CD4-positive, alpha-beta T cell (primary cell): ENCODE measurements around the gene COPE. TPM values are rescaled to one million over a fixed set of nuclear protein-coding genes. Genes with fewer than 3 reads are reported as not detected.

Experiments
- ATAC-seq: fragments of 200-7000 bp; cut with Tn5 transposase; one replicate; pipeline ENCODE4 v1.10.0; 2022; ENCODE audit warnings: mild to moderate bottlenecking; ENCODE audit not compliant: poor library complexity
- CTCF ChIA-PET: fragments of 350-600 bp; sonication (Branson Sonifier 250); formaldehyde crosslinking; loops from one replicate; lab custom pipeline; 2021; ENCODE audit warnings: antibody characterized with exemption, inconsistent platforms; lab: Charles Lee
- POLR2A ChIA-PET: fragments of 350-600 bp; sonication (Branson Sonifier 250); formaldehyde crosslinking; loops from one replicate; lab custom pipeline; 2021; ENCODE audit warnings: antibody characterized with exemption, inconsistent platforms; lab: Charles Lee
- DNase-seq, 14 experiments: peaks; one replicate each; pipeline ENCODE4 v3.0.0-alpha.2; 2013 to 2020; ENCODE audit warnings: mixed read lengths in 2 of 14
- H3K27ac ChIP-seq, 2 donors: one replicate each; pipeline versions ENCODE4 v1.5.1 to v1.7.0; 2013; ENCODE audit warnings: low read length in 2 of 2, low read depth in 1 of 2, mild to moderate bottlenecking in 1 of 2
- H3K27me3 ChIP-seq, 2 experiments: 1 replicate in 1 of 2; 2 replicates in 1 of 2; pipeline versions ENCODE4 v1.6.1 to v1.7.0; 2013; ENCODE audit warnings: low read length in 2 of 2, control low read depth in 1 of 2, mild to moderate bottlenecking in 1 of 2, moderate library complexity in 1 of 2; ENCODE audit not compliant: insufficient read depth in 2 of 2, control insufficient read depth in 1 of 2
- H3K36me3 ChIP-seq: one replicate; pipeline ENCODE4 v1.6.1; 2013; ENCODE audit warnings: low read length, control low read depth; ENCODE audit not compliant: insufficient read depth
- H3K4me1 ChIP-seq: one replicate; pipeline ENCODE4 v1.6.1; 2013; ENCODE audit warnings: low read length, control low read depth; ENCODE audit not compliant: insufficient read depth
- H3K4me3 ChIP-seq: one replicate; pipeline ENCODE4 v1.5.1; 2013; ENCODE audit warnings: mild to moderate bottlenecking, low read length, moderate library complexity
- H3K9me3 ChIP-seq, 2 experiments: 1 replicate in 1 of 2; 2 replicates in 1 of 2; pipeline versions ENCODE4 v1.6.1 to v1.7.0; 2013; ENCODE audit warnings: low read length in 2 of 2, mild to moderate bottlenecking in 2 of 2, control low read depth in 1 of 2, moderate library complexity in 1 of 2; ENCODE audit not compliant: control insufficient read depth in 1 of 2, insufficient read depth in 1 of 2
- H3K27ac Mint-ChIP-seq: one replicate; pipeline ENCODE4 v1.8.0; 2020; ENCODE audit warnings: mixed read lengths
- H3K27me3 Mint-ChIP-seq: one replicate; pipeline ENCODE4 v1.8.0; 2021; ENCODE audit warnings: mixed read lengths
- H3K36me3 Mint-ChIP-seq: one replicate; pipeline ENCODE4 v1.8.0; 2021; ENCODE audit warnings: low read depth, mixed read lengths
- H3K4me1 Mint-ChIP-seq: one replicate; pipeline ENCODE4 v1.8.0; 2021; ENCODE audit warnings: low read depth, mixed read lengths
- H3K4me3 Mint-ChIP-seq: one replicate; pipeline ENCODE4 v1.8.0; 2020; ENCODE audit warnings: mild to moderate bottlenecking, mixed read lengths
- H3K9me3 Mint-ChIP-seq: one replicate; pipeline ENCODE4 v1.8.0; 2020; ENCODE audit warnings: mixed read lengths
- CTCF ChIP-seq: fragments of 200-600 bp; IDR thresholded peaks from one replicate; pipeline ENCODE4 v1.8.0; 2022; ENCODE audit warnings: antibody characterized with exemption, mild to moderate bottlenecking
- intact Hi-C, 2 experiments: fragments of 100-400 bp; cut with DNase I in 1 of 2; cut with micrococcal nuclease in 1 of 2; formaldehyde crosslinking; loops; one replicate each; pipeline versions ENCODE4 v1.15.1 to v1.9.0; 2023 to 2025; cut with DNase I, micrococcal nuclease
- total RNA-seq, 174 experiments: library from RNA in 2 of 174; stranded (reverse) in 2 of 174; gene quantifications; one replicate each; pipeline ENCODE4 v1.2.3 and lab custom pipeline; 2021 to 2026

Gene COPE
- total RNA-seq, 2 experiments from 2014 or later, result 135 to 143 TPM

- CTCF ChIA-PET, result no interaction called here
- Histone ChIP-seq H3K4me3 (no peak overlapping the region), H3K9me3 (peaks cover 0 to 7% of the 10 kb centered on the region in 2 experiments), H3K27me3 (peaks cover 19 to 22% of the 10 kb centered on the region in 2 experiments), H3K36me3 (no peaks in the 10 kb centered on the region), H3K27ac (no peak overlapping the region), H3K4me1 (peaks cover 18% of the 10 kb centered on the region)
- H3K4me1 Mint-ChIP-seq, result peaks cover 9% of the 10 kb centered on the region
- TF ChIP-seq CTCF, result no peak
- peaks cover 36% of the 10 kb centered on the region for H3K27me3 Mint-ChIP-seq
- intact Hi-C loops, result no loop called here
- no peak for ATAC-seq
- no peaks in the 10 kb centered on the region for H3K9me3 Mint-ChIP-seq
- POLR2A ChIA-PET, result no interaction called here
- H3K4me3 Mint-ChIP-seq, result peak overlapping the region; percentile 86
- no peak for DNase-seq
- H3K27ac Mint-ChIP-seq, result no peak overlapping the region
- no peaks in the 10 kb centered on the region for H3K36me3 Mint-ChIP-seq
Measured at GRCh38 chr19:18939163-18939562, 20.0 kb upstream of the COPE start.

- H3K27me3 ChIP-seq, result peaks cover 3 to 4% of the 10 kb centered on the region in 2 experiments
- Mint-ChIP-seq H3K4me1 (peaks cover 10% of the 10 kb centered on the region), H3K27ac (no peak overlapping the region), H3K4me3 (peak overlapping the region; percentile 25), H3K27me3 (peaks cover 14% of the 10 kb centered on the region), H3K9me3 (no peaks in the 10 kb centered on the region), H3K36me3 (no peaks in the 10 kb centered on the region)
- no peak overlapping the region for H3K4me3 ChIP-seq
- no peak for TF ChIP-seq CTCF
- no peak for DNase-seq
- no peaks in the 10 kb centered on the region for H3K9me3 ChIP-seq
- no peak for ATAC-seq
- POLR2A ChIA-PET, result no interaction called here
- CTCF ChIA-PET, result no interaction called here
- peaks cover 13% of the 10 kb centered on the region for H3K4me1 ChIP-seq
- H3K27ac ChIP-seq, result no peak overlapping the region
- peaks cover 1% of the 10 kb centered on the region for H3K36me3 ChIP-seq
- intact Hi-C loops, result no loop called here
Measured at GRCh38 chr19:18933297-18933696, 14.1 kb upstream of the COPE start.

- CTCF ChIA-PET, result no interaction called here
- peak; percentile 97 for ATAC-seq
- POLR2A ChIA-PET, result interaction anchor here (4.7 kb wide), 1 partner anchor 13 kb away, joined by 20 read pairs; the partner anchor contains the start of genes COPE and DDX49
- Mint-ChIP-seq H3K27ac (no peak overlapping the region), H3K4me3 (peak overlapping the region; percentile 84), H3K36me3 (peaks cover 5% of the 10 kb centered on the region), H3K27me3 (peaks cover 14% of the 10 kb centered on the region), H3K4me1 (peaks cover 10% of the 10 kb centered on the region), H3K9me3 (no peaks in the 10 kb centered on the region)
- DNase-seq, result peak; percentile 69 to 93 (median 84)
- Histone ChIP-seq H3K4me3 (peak overlapping the region; percentile 48), H3K27ac (no peak overlapping the region), H3K9me3 (no peaks in the 10 kb centered on the region), H3K27me3 (peaks cover 3 to 4% of the 10 kb centered on the region in 2 experiments), H3K4me1 (peaks cover 13% of the 10 kb centered on the region), H3K36me3 (peaks cover 6% of the 10 kb centered on the region)
- intact Hi-C loops, result loop anchor here in 1 of 2 experiments (1.0 kb wide), 1 partner anchor 13 kb away; the partner anchor contains the start of genes COPE and DDX49
- no peak for TF ChIP-seq CTCF
Measured at GRCh38 chr19:18932216-18932841, 13.1 kb upstream of the COPE start.
